Measurements from ENCODE around the gene TOLLIP. TPM values are rescaled to one million over a fixed set of nuclear protein-coding genes. Genes with fewer than 3 reads are reported as not detected.

The TOLLIP gene
- polyA plus RNA-seq, 3 donors from 2014 or later, result 40.5 to 47.8 (median 42.2) TPM

- Mint-ChIP-seq H3K36me3 (peaks cover 0 to 12% (median 4%) of the 10 kb centered on the region in 3 donors), H3K4me3 (no peak overlapping the region), H3K9me3 (no peaks in the 10 kb centered on the region), H3K4me1 (no peaks in the 10 kb centered on the region), H3K27me3 (ENCODE audit: low read depth in 3 of 3) (peaks cover 0 to 2% (median 0%) of the 10 kb centered on the region in 3 donors), H3K27ac (no peak overlapping the region)
- no peak for DNase-seq
Measured at GRCh38 chr11:1283906-1284305, 25.5 kb downstream of the TOLLIP start.

GRCh38 chr11:1283091-1283511 is 26.3 kb downstream of the TOLLIP start:
- no peak overlapping the region for H3K4me3 Mint-ChIP-seq
- no peaks in the 10 kb centered on the region for H3K9me3 Mint-ChIP-seq
- no peak for DNase-seq
- H3K27ac Mint-ChIP-seq, result no peak overlapping the region
- peaks cover 0 to 12% (median 4%) of the 10 kb centered on the region in 3 donors for H3K36me3 Mint-ChIP-seq
- no peaks in the 10 kb centered on the region for H3K4me1 Mint-ChIP-seq
- peaks cover 0 to 2% (median 0%) of the 10 kb centered on the region in 3 donors for H3K27me3 Mint-ChIP-seq (ENCODE audit: low read depth in 3 of 3)

GRCh38 chr11:1281974-1282365 is 27.5 kb downstream of the TOLLIP start:
- Mint-ChIP-seq H3K4me3 (no peak overlapping the region), H3K27me3 (ENCODE audit: low read depth in 3 of 3) (no peaks in the 10 kb centered on the region), H3K9me3 (no peaks in the 10 kb centered on the region), H3K36me3 (peaks cover 0 to 17% (median 8%) of the 10 kb centered on the region in 3 donors), H3K4me1 (peaks cover 5 to 6% of the 10 kb centered on the region in 2 donors), H3K27ac (no peak overlapping the region)
- no peak for DNase-seq

- no peaks in the 10 kb centered on the region for H3K9me3 Mint-ChIP-seq
Measured at GRCh38 chr11:1281326-1281973, 28.0 kb downstream of the TOLLIP start.

GRCh38 chr11:1280116-1281035 is 29.1 kb downstream of the TOLLIP start:
- no peak overlapping the region for H3K27ac Mint-ChIP-seq
- no peaks in the 10 kb centered on the region for H3K9me3 Mint-ChIP-seq
- H3K27me3 Mint-ChIP-seq (ENCODE audit: low read depth in 3 of 3), result peaks cover 0 to 2% (median 0%) of the 10 kb centered on the region in 3 donors
- peaks cover 0 to 13% (median 11%) of the 10 kb centered on the region in 3 donors for H3K36me3 Mint-ChIP-seq
- H3K4me1 Mint-ChIP-seq, result peaks cover 12 to 18% of the 10 kb centered on the region in 2 donors
- no peak overlapping the region for H3K4me3 Mint-ChIP-seq
- DNase-seq, result no peak

More at GRCh38 chr11:1281326-1281973, 28.0 kb downstream of the TOLLIP start:
- no peak overlapping the region for H3K4me3 Mint-ChIP-seq
- no peak overlapping the region for H3K27ac Mint-ChIP-seq
- no peak for DNase-seq
- peaks cover 5 to 7% of the 10 kb centered on the region in 2 donors for H3K4me1 Mint-ChIP-seq
- peaks cover 0 to 13% (median 11%) of the 10 kb centered on the region in 3 donors for H3K36me3 Mint-ChIP-seq
- peaks cover 0 to under 1% (median 0%) of the 10 kb centered on the region in 3 donors for H3K27me3 Mint-ChIP-seq (ENCODE audit: low read depth in 3 of 3)

- Mint-ChIP-seq H3K36me3 (peaks cover 0 to 13% (median 11%) of the 10 kb centered on the region in 3 donors), H3K4me3 (no peak overlapping the region), H3K27ac (no peak overlapping the region), H3K9me3 (no peaks in the 10 kb centered on the region), H3K4me1 (peaks cover 16 to 20% of the 10 kb centered on the region in 2 donors), H3K27me3 (ENCODE audit: low read depth in 3 of 3) (peaks cover 0 to 2% (median 0%) of the 10 kb centered on the region in 3 donors)
- no peak for DNase-seq
Measured at GRCh38 chr11:1279674-1280055, 29.8 kb downstream of the TOLLIP start.

GRCh38 chr11:1278766-1279673 is 30.4 kb downstream of the TOLLIP start:
- peaks cover 0 to 2% (median 0%) of the 10 kb centered on the region in 3 donors for H3K27me3 Mint-ChIP-seq (ENCODE audit: low read depth in 3 of 3)
- no peak for DNase-seq
- H3K36me3 Mint-ChIP-seq, result peaks cover 0 to 13% (median 11%) of the 10 kb centered on the region in 3 donors
- H3K4me1 Mint-ChIP-seq, result peaks cover 16 to 20% of the 10 kb centered on the region in 2 donors
- no peak overlapping the region for H3K27ac Mint-ChIP-seq
- H3K4me3 Mint-ChIP-seq, result no peak overlapping the region
- H3K9me3 Mint-ChIP-seq, result no peaks in the 10 kb centered on the region

- no peak for DNase-seq
- peaks cover 0 to 2% (median 0%) of the 10 kb centered on the region in 3 donors for H3K27me3 Mint-ChIP-seq (ENCODE audit: low read depth in 3 of 3)
- peaks cover 16 to 20% of the 10 kb centered on the region in 2 donors for H3K4me1 Mint-ChIP-seq
- H3K36me3 Mint-ChIP-seq, result peaks cover 0 to 9% (median 8%) of the 10 kb centered on the region in 3 donors
- H3K4me3 Mint-ChIP-seq, result no peak overlapping the region
- no peak overlapping the region for H3K27ac Mint-ChIP-seq
- no peaks in the 10 kb centered on the region for H3K9me3 Mint-ChIP-seq
Measured at GRCh38 chr11:1277936-1278512, 31.4 kb downstream of the TOLLIP start.

GRCh38 chr11:1276866-1277615 is 32.4 kb downstream of the TOLLIP start:
- no peak for DNase-seq
- H3K27me3 Mint-ChIP-seq (ENCODE audit: low read depth in 3 of 3), result peaks cover 0 to 2% (median 0%) of the 10 kb centered on the region in 3 donors
- H3K36me3 Mint-ChIP-seq, result peaks cover 0 to 9% (median 8%) of the 10 kb centered on the region in 3 donors
- H3K9me3 Mint-ChIP-seq, result no peaks in the 10 kb centered on the region
- H3K27ac Mint-ChIP-seq, result peak overlapping the region in 1 of 6 donors; percentile 53
- peaks cover 16 to 20% of the 10 kb centered on the region in 2 donors for H3K4me1 Mint-ChIP-seq
- no peak overlapping the region for H3K4me3 Mint-ChIP-seq

- H3K9me3 Mint-ChIP-seq, result no peaks in the 10 kb centered on the region
- DNase-seq, result no peak
- peaks cover 16 to 20% of the 10 kb centered on the region in 2 donors for H3K4me1 Mint-ChIP-seq
- peaks cover 0 to 9% (median 8%) of the 10 kb centered on the region in 3 donors for H3K36me3 Mint-ChIP-seq
- peaks cover 0 to 2% (median 0%) of the 10 kb centered on the region in 3 donors for H3K27me3 Mint-ChIP-seq (ENCODE audit: low read depth in 3 of 3)
- no peak overlapping the region for H3K4me3 Mint-ChIP-seq
- peak overlapping the region in 3 of 6 donors; percentile 50 to 80 (median 61) for H3K27ac Mint-ChIP-seq
Measured at GRCh38 chr11:1276041-1276790, 33.2 kb downstream of the TOLLIP start.

- no peak for DNase-seq
- H3K36me3 Mint-ChIP-seq, result peaks cover 0 to 9% (median 5%) of the 10 kb centered on the region in 3 donors
- peak overlapping the region in 1 of 6 donors; percentile 80 for H3K27ac Mint-ChIP-seq
- no peaks in the 10 kb centered on the region for H3K9me3 Mint-ChIP-seq
- H3K4me1 Mint-ChIP-seq, result peaks cover 16 to 20% of the 10 kb centered on the region in 2 donors
- H3K27me3 Mint-ChIP-seq (ENCODE audit: low read depth in 3 of 3), result peaks cover 0 to 2% (median 0%) of the 10 kb centered on the region in 3 donors
- no peak overlapping the region for H3K4me3 Mint-ChIP-seq
Measured at GRCh38 chr11:1275021-1275420, 34.4 kb downstream of the TOLLIP start.

GRCh38 chr11:1274501-1274900 is 34.9 kb downstream of the TOLLIP start:
- Mint-ChIP-seq H3K27me3 (ENCODE audit: low read depth in 3 of 3) (peaks cover 0 to 2% (median 0%) of the 10 kb centered on the region in 3 donors), H3K9me3 (no peaks in the 10 kb centered on the region), H3K36me3 (peaks cover 0 to 9% (median 5%) of the 10 kb centered on the region in 3 donors), H3K27ac (no peak overlapping the region), H3K4me1 (peaks cover 16 to 20% of the 10 kb centered on the region in 2 donors), H3K4me3 (no peak overlapping the region)
- DNase-seq, result no peak

All from immature natural killer cell (primary cell).